Head of caudate nucleus (tissue), 42 donors: ENCODE results near the gene NAP1L3.

Experiments used
- DNase-seq, 42 donors: peaks; one replicate each; pipeline versions ENCODE4 v3.0.0 to v3.0.0-alpha.2; 2020 to 2021; ENCODE audit warnings: mixed read lengths in 7 of 42
- intact Hi-C: fragments of 100-400 bp; cut with DNase I; formaldehyde crosslinking; loops from one replicate; pipeline ENCODE4 v1.15.0; 2022

NAP1L3 gene

GRCh38 chrX:93673056-93673868 lies at the start of gene NAP1L3:
Gene NAP1L3 (minus strand): TSS chrX:93673578. CDS start chrX:93673304, 274 bp downstream.
- peak; percentile 71 to 95 (median 85) for DNase-seq
- intact Hi-C loops, result no loop called here

GRCh38 chrX:93711076-93711475 lies 37.7 kb upstream of the NAP1L3 start:
- intact Hi-C loops, result no loop called here
- DNase-seq, result no peak

- intact Hi-C loops, result no loop called here
- no peak for DNase-seq
These were observed 30.3 kb upstream of the NAP1L3 start for GRCh38 chrX:93703701-93704100.

- no peak for DNase-seq
- intact Hi-C loops, result no loop called here
These were observed 22.6 kb upstream of the NAP1L3 start for GRCh38 chrX:93695981-93696380.

- intact Hi-C loops, result no loop called here
- peak in 12 of 42 donors; percentile 1 to 47 (median 14) for DNase-seq
These were observed 492 bp upstream of the NAP1L3 start, which contains the start of gene FAM133A for GRCh38 chrX:93673869-93674271. Gene FAM133A (plus strand): TSS chrX:93674206. CDS start chrX:93709420, 35,214 bp downstream.

GRCh38 chrX:93660575-93660974 lies 12.8 kb downstream of the NAP1L3 start:
- DNase-seq, result no peak
- intact Hi-C loops, result no loop called here

GRCh38 chrX:93649381-93649780 lies 24.0 kb downstream of the NAP1L3 start:
- DNase-seq, result no peak
- intact Hi-C loops, result no loop called here

- intact Hi-C loops, result no loop called here
These were observed 35.8 kb downstream of the NAP1L3 start for GRCh38 chrX:93637591-93637990.

More at GRCh38 chrX:93637591-93637990, 35.8 kb downstream of the NAP1L3 start:
- DNase-seq, result no peak
